ENCODE results near the gene FAT1.

Gene FAT1

DNA sequence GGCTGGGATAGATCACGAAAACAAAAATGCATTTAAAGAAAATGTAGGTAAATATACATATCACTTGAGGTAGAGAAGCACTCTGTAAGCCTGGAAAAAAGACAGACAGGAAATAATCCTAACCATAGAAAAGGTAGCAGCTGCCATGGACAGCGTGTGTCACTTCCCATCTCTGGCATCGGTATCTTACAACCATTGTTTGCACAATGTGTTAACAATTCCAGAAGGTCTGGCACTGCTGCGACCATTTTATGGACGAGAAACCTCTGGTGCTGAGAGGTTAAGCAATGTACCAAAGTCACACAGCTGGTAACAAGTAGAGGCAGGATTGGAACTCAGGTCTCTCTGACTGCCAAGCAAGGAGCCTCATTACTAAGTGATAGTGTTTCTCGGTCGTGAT, 166.6 kb downstream of the FAT1 start:
- DNase-seq = no peak

DNA sequence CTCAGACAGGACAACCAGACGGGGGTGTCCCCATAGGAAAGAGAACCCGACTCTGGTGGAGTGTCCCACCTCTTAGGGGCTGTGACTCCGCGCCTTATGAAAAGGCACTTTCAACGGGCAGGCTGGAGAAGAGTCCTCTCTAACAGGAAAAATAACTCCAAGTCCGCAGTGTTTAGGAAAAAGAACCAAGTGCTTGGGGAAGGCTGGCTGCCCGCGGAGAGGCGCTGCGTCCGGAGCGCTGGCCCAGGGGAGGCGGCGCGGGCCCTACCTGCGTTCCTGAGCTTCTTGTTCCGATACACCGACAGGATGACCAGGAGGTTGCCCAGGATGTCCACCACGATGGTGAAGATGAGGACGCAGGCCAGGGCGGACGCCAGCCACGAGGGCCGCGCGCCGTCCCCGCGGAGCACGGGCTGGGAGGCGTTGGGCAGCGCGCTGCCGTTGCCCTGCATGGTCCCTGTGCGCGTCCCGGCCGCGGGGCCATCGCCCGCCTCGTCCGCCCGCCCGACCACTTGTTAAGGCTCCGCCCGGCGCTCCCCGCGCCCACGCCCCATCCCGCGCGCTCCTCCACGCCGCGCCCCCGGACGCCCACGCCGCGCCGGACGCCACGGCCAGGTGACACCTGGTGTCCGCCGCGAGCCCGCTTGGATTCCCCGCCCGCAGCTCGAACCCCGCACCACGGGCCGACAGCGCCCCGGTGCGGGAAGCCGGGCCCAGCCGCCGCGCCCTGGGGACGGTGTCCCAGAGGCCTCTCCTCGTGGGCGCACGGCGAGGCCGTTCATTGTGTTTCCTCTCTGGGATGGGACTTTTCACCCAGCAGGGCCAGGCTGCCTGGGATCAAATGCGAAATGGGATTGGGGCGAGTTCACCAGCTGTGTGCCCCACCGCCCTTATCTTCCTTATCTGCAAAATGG, 168.5 kb downstream of the FAT1 start, which contains the start of gene MTNR1A:
Gene MTNR1A, minus strand, starts transcription at position 654 of the 914 bp plus-strand sequence. Its CDS starts 202 bp downstream, at position 452.
- no peak for DNase-seq

DNA sequence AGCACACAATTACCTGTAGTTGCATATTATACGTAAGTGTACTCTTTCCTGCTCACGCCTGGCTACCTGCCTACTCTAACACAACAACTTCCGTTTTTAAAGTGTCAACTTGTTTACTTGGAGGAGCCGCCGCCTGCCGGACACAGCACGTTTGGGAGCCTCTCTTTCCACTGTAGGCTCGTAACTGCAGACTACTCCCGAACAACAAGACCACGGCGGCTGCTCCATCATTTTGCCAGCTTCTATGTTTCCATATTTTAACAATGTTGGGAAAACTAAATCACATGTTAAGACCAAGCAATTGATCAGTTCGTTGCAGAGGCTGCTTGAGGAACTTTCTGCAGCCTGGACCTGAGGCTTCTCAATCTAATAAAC, 169.1 kb downstream of the FAT1 start:
- DNase-seq = no peak

DNA sequence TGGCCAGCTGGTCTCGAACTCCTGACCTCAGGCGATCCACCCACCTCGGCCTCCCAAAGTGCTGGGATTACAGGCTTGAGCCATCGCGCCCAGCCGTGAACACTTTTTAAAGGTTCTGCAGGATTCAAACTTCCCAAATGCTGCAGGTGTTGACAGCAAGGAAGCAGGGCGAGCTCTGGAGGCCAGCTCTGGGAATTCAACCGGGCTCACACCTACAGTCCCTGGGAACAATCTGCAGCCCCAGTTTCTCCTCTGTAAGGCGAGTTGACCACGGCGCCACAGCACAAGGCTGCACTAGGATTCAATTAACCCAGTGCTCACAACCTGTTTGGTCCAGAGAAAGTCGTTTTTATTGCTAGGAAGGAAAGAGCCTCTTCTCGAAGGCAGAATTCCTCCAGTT, 169.9 kb downstream of the FAT1 start:
- no peak for DNase-seq

DNA sequence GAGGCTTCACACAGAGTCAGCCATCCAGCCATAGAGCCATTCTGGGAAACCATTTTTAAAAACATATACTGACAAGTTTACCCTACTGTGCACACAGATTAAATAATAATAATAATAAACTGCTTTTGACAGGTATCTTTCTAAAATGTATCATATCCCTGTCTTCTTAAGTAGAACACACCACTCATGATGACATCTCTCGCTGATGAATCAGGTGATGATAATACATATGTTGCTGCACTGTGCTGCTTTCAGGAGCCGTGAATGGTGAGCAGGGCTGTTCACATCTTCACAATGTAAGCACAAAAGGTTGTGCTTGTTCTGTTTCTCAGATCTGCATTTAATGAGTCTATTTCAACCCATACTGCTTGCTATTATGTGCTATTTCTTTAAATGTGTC, 171.8 kb downstream of the FAT1 start:
- no peak for DNase-seq

DNA sequence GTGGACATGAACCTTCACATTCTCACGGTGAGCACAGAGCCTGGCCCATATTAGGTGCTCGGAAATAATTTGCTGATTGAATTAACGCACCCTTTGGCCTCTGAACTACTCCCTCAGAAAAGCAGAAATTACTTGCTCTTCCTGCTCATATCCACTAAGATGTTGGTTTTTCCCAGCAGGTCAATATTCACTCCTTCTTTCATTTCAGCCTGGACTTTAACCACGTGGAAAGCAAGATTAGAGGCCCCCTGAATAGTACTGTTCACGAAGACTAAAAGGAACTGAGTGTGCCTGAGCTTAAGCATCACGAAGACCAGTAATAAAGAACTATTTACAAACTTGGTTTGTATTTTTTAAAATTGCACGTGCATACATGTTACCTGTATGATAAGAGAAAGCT, 178.2 kb downstream of the FAT1 start:
- no peak for DNase-seq

DNA sequence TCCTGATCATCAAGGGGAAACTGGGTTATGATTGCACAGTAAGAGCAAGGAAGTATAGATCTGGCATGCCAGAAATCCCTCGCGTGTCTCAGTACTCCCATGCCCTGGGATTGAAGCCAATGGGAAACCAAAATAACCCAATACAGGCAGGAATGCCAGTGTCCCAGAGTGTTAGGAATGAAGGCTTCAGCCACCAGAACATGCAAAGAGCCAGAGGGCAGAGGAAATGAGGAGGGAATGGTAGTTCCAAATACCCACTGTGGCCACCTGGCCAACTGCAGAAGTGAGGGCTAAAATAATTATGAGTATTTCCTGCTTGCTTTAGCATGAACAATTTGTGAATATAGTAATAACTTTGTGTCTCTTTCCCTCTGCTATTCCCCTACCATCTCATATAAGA, 180.4 kb downstream of the FAT1 start:
- DNase-seq = no peak

DNA sequence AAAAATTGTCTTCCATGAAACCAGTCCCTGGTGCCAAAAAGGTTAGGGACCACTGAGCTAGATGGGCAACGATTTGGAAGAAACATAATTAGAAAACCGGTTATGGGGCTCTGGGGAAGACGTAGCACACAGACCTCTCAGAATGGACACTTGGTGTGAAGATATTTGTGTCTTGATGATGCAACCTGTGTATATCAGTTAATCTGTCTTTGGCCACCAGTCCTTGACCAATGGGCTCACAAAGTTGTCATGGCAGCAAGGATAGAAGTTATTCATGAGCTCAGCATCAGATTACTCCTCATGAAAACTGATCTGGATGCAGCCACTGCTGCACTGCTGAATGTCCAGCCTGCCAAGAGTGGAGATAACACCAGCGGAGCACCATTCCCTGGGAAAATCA, 181.9 kb downstream of the FAT1 start:
- no peak for DNase-seq

DNA sequence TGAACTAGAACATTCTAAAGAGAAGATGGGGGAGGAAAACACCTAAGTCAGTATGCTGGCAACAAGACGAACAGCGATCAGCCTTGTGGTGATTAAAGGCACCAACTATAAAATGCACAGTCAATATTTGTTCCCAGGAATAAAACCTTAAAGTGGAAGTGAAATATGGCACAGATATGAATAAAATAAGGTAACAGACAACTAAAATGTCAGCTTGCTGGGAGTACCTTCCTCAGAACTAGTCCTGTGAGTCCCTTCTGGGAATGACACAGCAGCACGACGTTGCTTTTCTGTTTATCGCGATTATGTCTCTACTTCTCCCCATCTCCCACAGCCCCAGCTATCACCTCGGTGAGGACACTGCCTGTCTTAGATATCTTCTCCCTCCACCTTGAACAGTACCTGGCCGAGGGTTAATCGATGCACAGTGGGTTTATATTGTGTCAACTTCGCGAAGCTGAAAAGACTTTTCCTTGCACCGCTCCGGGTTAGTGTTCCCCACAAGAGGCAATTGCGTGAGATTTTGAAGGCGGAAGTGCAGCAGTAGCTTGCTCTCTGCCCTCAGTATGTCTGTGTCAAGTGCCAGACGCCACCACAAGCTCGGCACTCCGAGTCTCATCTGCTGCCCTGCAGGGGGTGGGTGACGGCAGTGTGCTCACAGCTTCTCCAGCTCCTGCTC, 185.7 kb downstream of the FAT1 start:
- no peak for DNase-seq
